SK-N-MC (cell line): ENCODE data around the gene ARHGEF17.

Experiments used
- EZH2 ChIP-seq: fragments of 200-600 bp; sonication (generic); IDR thresholded peaks from one replicate; pipeline ENCODE4 v1.6.1; 2017; ENCODE audit warnings: antibody characterized with exemption
- FOXP2 ChIP-seq: optimal IDR thresholded peaks from 2 replicates; pipeline ENCODE3; 2011; ENCODE audit warnings: mild to moderate bottlenecking, moderate library complexity; ENCODE audit not compliant: insufficient read depth; ENCODE audit errors: extremely low read length, control extremely low read depth
- POLR2AphosphoS5 ChIP-seq: IDR thresholded peaks from 2 replicates; pipeline ENCODE4 v1.6.1; 2012; ENCODE audit warnings: mild to moderate bottlenecking, low read depth, low read length, borderline replicate concordance

GRCh38 chr11:73275381-73275750, 32.7 kb upstream of the ARHGEF17 start:
- no peak for TF ChIP-seq EZH2
- TF ChIP-seq POLR2AphosphoS5 = no peak
- no peak for TF ChIP-seq FOXP2
